OCI-LY7 (cell line): Measurements from ENCODE around the gene POU5F2. TPM values are rescaled to one million over a fixed set of nuclear protein-coding genes. Genes with fewer than 3 reads are reported as not detected.

Source experiments
- BruUV-seq: library from RNA; stranded (reverse); fragments of 400-500 nt; replicated peaks from 2 replicates; lab custom pipeline; 2021; lab: Mats Ljungman, UMichigan
- CTCF ChIA-PET: fragments of 300-600 bp; sonication (Branson Sonifier 250); formaldehyde crosslinking; loops from one replicate; lab custom pipeline; 2022; ENCODE audit warnings: antibody characterized with exemption; ENCODE audit not compliant: unreplicated experiment; lab: Charles Lee
- POLR2A ChIA-PET: fragments of 300-600 bp; sonication (Branson Sonifier 250); formaldehyde crosslinking; loops from one replicate; lab custom pipeline; 2022; ENCODE audit warnings: antibody characterized with exemption; lab: Charles Lee
- DNase-seq: peaks from one replicate; pipeline ENCODE4 v3.0.0-alpha.2; 2015; ENCODE audit warnings: low spot score
- H2AFZ ChIP-seq: fragments of 200-600 bp; sonication (generic), shearing (Covaris generic); 2 replicates; pipeline ENCODE4 v1.6.1; 2014; ENCODE audit warnings: mild to moderate bottlenecking, antibody characterized with exemption, low read length, moderate library complexity
- H3K27ac ChIP-seq: fragments of 200-600 bp; sonication (generic); 2 replicates; pipeline ENCODE4 v1.5.1; 2014; ENCODE audit warnings: mixed run types, low read depth, mild to moderate bottlenecking, moderate library complexity, low read length, inconsistent platforms; ENCODE audit not compliant: poor library complexity, severe bottlenecking
- H3K36me3 ChIP-seq: fragments of 200-600 bp; sonication (generic); 2 replicates; pipeline ENCODE4 v1.6.1; 2014; ENCODE audit warnings: mild to moderate bottlenecking, antibody characterized with exemption, low read length, moderate library complexity, mixed read lengths; ENCODE audit not compliant: insufficient read depth
- H3K4me1 ChIP-seq: fragments of 200-600 bp; sonication (generic); 2 replicates; pipeline ENCODE4 v1.5.1; 2014; ENCODE audit warnings: mild to moderate bottlenecking, low read length; ENCODE audit not compliant: insufficient read depth, poor library complexity, severe bottlenecking
- H3K4me2 ChIP-seq: fragments of 200-600 bp; sonication (generic); 2 replicates; pipeline ENCODE4 v1.6.1; 2014; ENCODE audit warnings: mild to moderate bottlenecking, low read length
- H3K4me3 ChIP-seq: fragments of 200-600 bp; sonication (generic); 2 replicates; pipeline ENCODE4 v1.5.1; 2014; ENCODE audit warnings: mild to moderate bottlenecking, low read depth, low read length; ENCODE audit not compliant: poor library complexity, severe bottlenecking
- H3K79me2 ChIP-seq: fragments of 200-600 bp; sonication (generic); 2 replicates; pipeline ENCODE4 v1.6.1; 2016; ENCODE audit warnings: low read depth, mild to moderate bottlenecking, low read length, moderate library complexity, mixed read lengths; ENCODE audit not compliant: insufficient read depth
- H3K9me2 ChIP-seq: fragments of 200-600 bp; sonication (generic); 2 replicates; pipeline ENCODE4 v1.6.1; 2016; ENCODE audit warnings: mild to moderate bottlenecking, low read length, mixed read lengths; ENCODE audit not compliant: insufficient read depth
- H3K9me3 ChIP-seq: fragments of 200-600 bp; sonication (generic); 2 replicates; pipeline ENCODE4 v1.6.1; 2014; ENCODE audit warnings: mild to moderate bottlenecking, mixed run types, low read length, mixed read lengths
- H4K20me1 ChIP-seq: fragments of 200-600 bp; sonication (generic); 2 replicates; pipeline ENCODE4 v1.6.1; 2014; ENCODE audit warnings: mild to moderate bottlenecking, antibody characterized with exemption, low read length, moderate library complexity, mixed read lengths; ENCODE audit not compliant: insufficient read depth
- EZH2phosphoT487 ChIP-seq: fragments of 200-600 bp; sonication (generic); IDR thresholded peaks from 2 replicates; pipeline ENCODE4 v1.6.1; 2018; ENCODE audit warnings: low read depth, borderline replicate concordance, mild to moderate bottlenecking, mixed run types, antibody characterized with exemption, low read length, moderate library complexity, mixed read lengths
- intact Hi-C: fragments of 100-400 bp; cut with micrococcal nuclease; formaldehyde crosslinking; loops from one replicate; pipeline ENCODE4 v1.10.0; 2022; ENCODE audit not compliant: unreplicated experiment
- total RNA-seq, 2 experiments: library from RNA; depleted of rRNA in 1 of 2; stranded (reverse); fragments of >200 nt in 1 of 2; shearing (Covaris generic) in 1 of 2; gene quantifications; 2 replicates each; pipeline ENCODE4 v1.2.3, GENCODE V29; 2014 to 2022
- TF ChIP-seq, protein P1 (sequence below): fragments of 200-600 bp; sonication (generic); conservative IDR thresholded peaks from 2 replicates; pipeline ENCODE4 v1.5.1; 2014; ENCODE audit warnings: mild to moderate bottlenecking, antibody characterized with exemption, low read length, moderate library complexity, mixed read lengths

Gene POU5F2
- total RNA-seq, 2 experiments from 2014 or later: 1.0 to 1.5 TPM

DNA sequence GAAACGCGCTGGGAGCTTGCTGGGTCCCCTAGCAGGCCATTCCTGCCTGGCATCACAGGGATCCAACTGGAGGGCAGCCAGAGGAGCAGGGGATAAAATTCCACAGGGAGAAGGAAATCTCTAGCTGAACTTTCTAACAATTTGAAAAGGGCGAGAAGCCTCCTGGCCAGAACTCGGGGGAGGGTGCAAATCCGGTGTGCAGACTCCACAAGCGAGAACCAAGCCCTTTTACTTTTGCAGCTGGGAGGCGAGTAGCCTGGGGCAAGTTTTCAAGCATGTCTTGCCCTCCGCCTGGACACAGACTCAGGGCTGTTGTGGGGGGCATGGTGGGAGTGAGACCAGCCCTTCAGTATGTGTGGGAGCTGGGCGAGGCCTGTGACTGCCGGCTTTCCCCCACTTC lies 14.3 kb upstream of the POU5F2 start:
- Histone ChIP-seq H3K27ac (no peak overlapping the region), H3K9me2 (no peaks in the 10 kb centered on the region), H3K36me3 (no peaks in the 10 kb centered on the region), H3K9me3 (no peaks in the 10 kb centered on the region), H2AFZ (no peak overlapping the region), H4K20me1 (no peaks in the 10 kb centered on the region), H3K4me1 (no peaks in the 10 kb centered on the region), H3K79me2 (no peaks in the 10 kb centered on the region), H3K4me3 (no peak overlapping the region), H3K4me2 (no peak overlapping the region)
- ChIA-PET POLR2A (interaction anchor here (1.2 kb wide), 1 partner anchor 9 kb away, joined by 3 read pairs; no protein-coding TSS in a partner anchor), CTCF (no interaction called here)
- no peak for DNase-seq
- intact Hi-C loops: no loop called here
- TF ChIP-seq, protein P1, sequence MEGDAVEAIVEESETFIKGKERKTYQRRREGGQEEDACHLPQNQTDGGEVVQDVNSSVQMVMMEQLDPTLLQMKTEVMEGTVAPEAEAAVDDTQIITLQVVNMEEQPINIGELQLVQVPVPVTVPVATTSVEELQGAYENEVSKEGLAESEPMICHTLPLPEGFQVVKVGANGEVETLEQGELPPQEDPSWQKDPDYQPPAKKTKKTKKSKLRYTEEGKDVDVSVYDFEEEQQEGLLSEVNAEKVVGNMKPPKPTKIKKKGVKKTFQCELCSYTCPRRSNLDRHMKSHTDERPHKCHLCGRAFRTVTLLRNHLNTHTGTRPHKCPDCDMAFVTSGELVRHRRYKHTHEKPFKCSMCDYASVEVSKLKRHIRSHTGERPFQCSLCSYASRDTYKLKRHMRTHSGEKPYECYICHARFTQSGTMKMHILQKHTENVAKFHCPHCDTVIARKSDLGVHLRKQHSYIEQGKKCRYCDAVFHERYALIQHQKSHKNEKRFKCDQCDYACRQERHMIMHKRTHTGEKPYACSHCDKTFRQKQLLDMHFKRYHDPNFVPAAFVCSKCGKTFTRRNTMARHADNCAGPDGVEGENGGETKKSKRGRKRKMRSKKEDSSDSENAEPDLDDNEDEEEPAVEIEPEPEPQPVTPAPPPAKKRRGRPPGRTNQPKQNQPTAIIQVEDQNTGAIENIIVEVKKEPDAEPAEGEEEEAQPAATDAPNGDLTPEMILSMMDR: no peak
- no peak for TF ChIP-seq EZH2phosphoT487
- BruUV-seq: no TSS peak

- no peaks in the 10 kb centered on the region for H3K9me3 ChIP-seq
- BruUV-seq: no TSS peak
- no peak overlapping the region for H3K4me2 ChIP-seq
- no peak overlapping the region for H2AFZ ChIP-seq
- no peaks in the 10 kb centered on the region for H3K36me3 ChIP-seq
- no peaks in the 10 kb centered on the region for H3K4me1 ChIP-seq
- CTCF ChIA-PET: no interaction called here
- no peak overlapping the region for H3K4me3 ChIP-seq
- H4K20me1 ChIP-seq: no peaks in the 10 kb centered on the region
- no peak for TF ChIP-seq EZH2phosphoT487
- TF ChIP-seq, protein P1: no peak
- no peak for DNase-seq
- no peaks in the 10 kb centered on the region for H3K9me2 ChIP-seq
- POLR2A ChIA-PET: no interaction called here
- no peak overlapping the region for H3K27ac ChIP-seq
- intact Hi-C loops: no loop called here
- no peaks in the 10 kb centered on the region for H3K79me2 ChIP-seq
Measured at GRCh38 chr5:93748875-93749397, 7.5 kb upstream of the POU5F2 start.

- ChIA-PET CTCF (no interaction called here), POLR2A (interaction anchor here (0.5 to 1.2 kb wide), 2 partner anchors 9 to 29 kb away, joined by 3 read pairs; no protein-coding TSS in a partner anchor)
- DNase-seq: no peak
- no peak overlapping the region for H2AFZ ChIP-seq
- no peaks in the 10 kb centered on the region for H3K36me3 ChIP-seq
- H3K4me3 ChIP-seq: no peak overlapping the region
- BruUV-seq: no TSS peak
- no peaks in the 10 kb centered on the region for H3K79me2 ChIP-seq
- H3K4me2 ChIP-seq: no peak overlapping the region
- no peaks in the 10 kb centered on the region for H3K9me3 ChIP-seq
- intact Hi-C loops: no loop called here
- no peaks in the 10 kb centered on the region for H3K4me1 ChIP-seq
- TF ChIP-seq EZH2phosphoT487: no peak
- TF ChIP-seq, protein P1: no peak
- no peaks in the 10 kb centered on the region for H3K9me2 ChIP-seq
- H4K20me1 ChIP-seq: no peaks in the 10 kb centered on the region
- no peak overlapping the region for H3K27ac ChIP-seq
Measured at GRCh38 chr5:93746406-93747056, 5.1 kb upstream of the POU5F2 start.
